GM21515 (cell line): Measurements from ENCODE around the gene ESYT3.

Experiments
- ATAC-seq: cut with Tn5 transposase; IDR thresholded peaks from one replicate; pipeline ENCODE4 v1.9.1; 2021; ENCODE audit not compliant: unreplicated experiment

The ESYT3 gene

GRCh38 chr3:138459619-138460535, 25.5 kb downstream of the ESYT3 start:
- ATAC-seq = no peak

GRCh38 chr3:138460536-138461205, 26.3 kb downstream of the ESYT3 start:
- ATAC-seq = no peak

GRCh38 chr3:138461246-138461645, 26.8 kb downstream of the ESYT3 start:
- ATAC-seq = no peak

GRCh38 chr3:138461896-138462295, 27.5 kb downstream of the ESYT3 start:
- no peak for ATAC-seq

GRCh38 chr3:138463724-138464490, 29.5 kb downstream of the ESYT3 start:
- no peak for ATAC-seq

GRCh38 chr3:138464491-138464860, 30.1 kb downstream of the ESYT3 start:
- no peak for ATAC-seq

GRCh38 chr3:138465451-138465850, 31.0 kb downstream of the ESYT3 start:
- ATAC-seq = no peak

GRCh38 chr3:138465925-138466324, 31.5 kb downstream of the ESYT3 start:
- no peak for ATAC-seq

- ATAC-seq = no peak
Observed at GRCh38 chr3:138467931-138468330, 33.5 kb downstream of the ESYT3 start.

- ATAC-seq = no peak
Observed at GRCh38 chr3:138468451-138468850, 34.0 kb downstream of the ESYT3 start.

- no peak for ATAC-seq
Observed at GRCh38 chr3:138468886-138469285, 34.5 kb downstream of the ESYT3 start.

GRCh38 chr3:138469874-138470273, 35.5 kb downstream of the ESYT3 start:
- ATAC-seq = no peak

- no peak for ATAC-seq
Observed at GRCh38 chr3:138470687-138471086, 36.3 kb downstream of the ESYT3 start.

GRCh38 chr3:138471481-138471880, 37.1 kb downstream of the ESYT3 start:
- ATAC-seq = no peak

- ATAC-seq = no peak
Observed at GRCh38 chr3:138472141-138472825, 37.9 kb downstream of the ESYT3 start.

- ATAC-seq = no peak
Observed at GRCh38 chr3:138473391-138473790, 39.0 kb downstream of the ESYT3 start.

- ATAC-seq = no peak
Observed at GRCh38 chr3:138474163-138474562, 39.7 kb downstream of the ESYT3 start.

GRCh38 chr3:138476526-138476925, 42.1 kb downstream of the ESYT3 start:
- no peak for ATAC-seq

- no peak for ATAC-seq
Observed at GRCh38 chr3:138477120-138477519, 42.7 kb downstream of the ESYT3 start.

- ATAC-seq = no peak
Observed at GRCh38 chr3:138477801-138478200, 43.4 kb downstream of the ESYT3 start.

- ATAC-seq = no peak
Observed at GRCh38 chr3:138479438-138479863, 45.0 kb downstream of the ESYT3 start.
